IMR-90 (cell line): Measurements from ENCODE around the gene MYH11. TPM values are rescaled to one million over a fixed set of nuclear protein-coding genes. Genes with fewer than 3 reads are reported as not detected.

Source experiments
- ATAC-seq: fragments of 200-7000 bp; cut with Tn5 transposase; 2 replicates; pipeline ENCODE4 v1.9.1; 2020; ENCODE audit warnings: low read depth, mild to moderate bottlenecking, moderate library complexity
- BruUV-seq: library from RNA; stranded (reverse); fragments of 400-500 nt; replicated peaks from 2 replicates; lab custom pipeline; 2021; lab: Mats Ljungman, UMichigan
- CTCF ChIA-PET: fragments of 300-600 bp; formaldehyde crosslinking; extraction: SDS; loops from one replicate; lab custom pipeline; 2021; ENCODE audit warnings: antibody characterized with exemption; lab: Yijun Ruan, JAX
- POLR2A ChIA-PET: fragments of 300-600 bp; sonication (Branson Sonifier 250); formaldehyde crosslinking; loops from one replicate; lab custom pipeline; 2022; ENCODE audit warnings: antibody characterized with exemption; ENCODE audit not compliant: unreplicated experiment; lab: Charles Lee
- DNase-seq: peaks from one replicate; pipeline ENCODE4 v3.0.0; 2013
- H2AFZ ChIP-seq: replicated peaks from 2 replicates; pipeline ENCODE3; 2013; ENCODE audit warnings: low read length, mild to moderate bottlenecking; ENCODE audit not compliant: poor library complexity
- H2AK5ac ChIP-seq: 2 replicates; pipeline ENCODE4 v1.6.1; 2013; ENCODE audit warnings: low read depth, low read length, inconsistent platforms
- H2AK9ac ChIP-seq: replicated peaks from 2 replicates; pipeline ENCODE3; 2013; ENCODE audit warnings: mild to moderate bottlenecking, low read depth, low read length, moderate library complexity; ENCODE audit not compliant: poor library complexity
- H2BK120ac ChIP-seq: 2 replicates; pipeline ENCODE4 v1.6.1; 2013; ENCODE audit warnings: low read depth, low read length, inconsistent platforms
- H2BK15ac ChIP-seq: 3 replicates; pipeline ENCODE4 v1.6.1; 2013; ENCODE audit warnings: low read depth, low read length, inconsistent platforms
- H2BK20ac ChIP-seq: 2 replicates; pipeline ENCODE4 v1.6.1; 2013; ENCODE audit warnings: low read depth, mild to moderate bottlenecking, inconsistent platforms, low read length, moderate library complexity
- H2BK5ac ChIP-seq: 2 replicates; pipeline ENCODE4 v1.6.1; 2013; ENCODE audit warnings: mild to moderate bottlenecking, low read depth, low read length, inconsistent platforms; ENCODE audit not compliant: poor library complexity, severe bottlenecking
- H3K14ac ChIP-seq: replicated peaks from 2 replicates; pipeline ENCODE4 v1.6.1; 2013; ENCODE audit warnings: low read depth, low read length, inconsistent platforms
- H3K18ac ChIP-seq: 2 replicates; pipeline ENCODE4 v1.6.1; 2013; ENCODE audit warnings: low read depth, low read length, control low read depth
- H3K23ac ChIP-seq: 2 replicates; pipeline ENCODE4 v1.6.1; 2013; ENCODE audit warnings: low read depth, low read length, inconsistent platforms
- H3K27ac ChIP-seq: 2 replicates; pipeline ENCODE4 v1.5.1; 2013; ENCODE audit warnings: mild to moderate bottlenecking, control low read depth, low read length; ENCODE audit not compliant: insufficient read depth
- H3K27me3 ChIP-seq: 2 replicates; pipeline ENCODE4 v1.6.1; 2013; ENCODE audit warnings: low read length; ENCODE audit not compliant: control insufficient read depth, insufficient read depth
- H3K36me3 ChIP-seq: 2 replicates; pipeline ENCODE4 v1.6.1; 2013; ENCODE audit warnings: low read length, mixed read lengths; ENCODE audit not compliant: control insufficient read depth, insufficient read depth
- H3K4ac ChIP-seq: 2 replicates; pipeline ENCODE4 v1.6.1; 2013; ENCODE audit warnings: low read depth, low read length, inconsistent platforms
- H3K4me1 ChIP-seq: 2 replicates; pipeline ENCODE4 v1.6.1; 2013; ENCODE audit warnings: low read length, mixed read lengths; ENCODE audit not compliant: control insufficient read depth, insufficient read depth
- H3K4me2 ChIP-seq: 2 replicates; pipeline ENCODE4 v1.6.1; 2013; ENCODE audit warnings: low read depth, mild to moderate bottlenecking, control low read depth, low read length, moderate library complexity
- H3K4me3 ChIP-seq: 2 replicates; pipeline ENCODE4 v1.5.1; 2013; ENCODE audit warnings: low read depth, mild to moderate bottlenecking, control low read depth, low read length, moderate library complexity; ENCODE audit not compliant: insufficient read depth
- H3K56ac ChIP-seq: 2 replicates; pipeline ENCODE4 v1.6.1; 2013; ENCODE audit warnings: low read length, inconsistent platforms; ENCODE audit not compliant: insufficient read depth; ENCODE audit errors: extremely low read depth
- H3K79me1 ChIP-seq, 2 experiments: 2 replicates each; pipeline ENCODE4 v1.6.1; 2013; ENCODE audit warnings: low read length in 2 of 2, inconsistent platforms in 1 of 2, low read depth in 1 of 2
- H3K9ac ChIP-seq: 2 replicates; pipeline ENCODE4 v1.6.1; 2013; ENCODE audit warnings: low read depth, low read length, control low read depth
- H3K9me1 ChIP-seq: 2 replicates; pipeline ENCODE4 v1.6.1; 2013; ENCODE audit warnings: low read length, inconsistent platforms; ENCODE audit not compliant: insufficient read depth
- H3K9me3 ChIP-seq: 2 replicates; pipeline ENCODE4 v1.6.1; 2013; ENCODE audit warnings: low read length; ENCODE audit not compliant: control insufficient read depth, insufficient read depth
- H4K20me1 ChIP-seq: 2 replicates; pipeline ENCODE4 v1.6.1; 2013; ENCODE audit warnings: low read length, inconsistent platforms; ENCODE audit not compliant: insufficient read depth
- H4K5ac ChIP-seq: 2 replicates; pipeline ENCODE4 v1.6.1; 2013; ENCODE audit warnings: mild to moderate bottlenecking, low read depth, low read length, control low read depth
- H4K8ac ChIP-seq, 2 experiments: 2 replicates each; pipeline ENCODE4 v1.6.1; 2013; ENCODE audit warnings: low read depth in 2 of 2, low read length in 2 of 2, control low read depth in 1 of 2, inconsistent platforms in 1 of 2
- H4K91ac ChIP-seq: 2 replicates; pipeline ENCODE4 v1.6.1; 2013; ENCODE audit warnings: low read depth, low read length, inconsistent platforms; ENCODE audit not compliant: insufficient read depth
- BHLHE40 ChIP-seq: fragments of 150-350 bp; IDR thresholded peaks from 2 replicates; pipeline ENCODE4 v1.6.1; 2016; ENCODE audit warnings: mild to moderate bottlenecking, low read depth, low read length
- NFE2L2 ChIP-seq: fragments of 150-350 bp; IDR thresholded peaks from 2 replicates; pipeline ENCODE4 v1.6.1; 2016; ENCODE audit warnings: low read depth, mild to moderate bottlenecking, low read length
- WGBS, 2 experiments: methylation state at CpG; one replicate each; pipeline versions ENCODE4 v1.1.5 to v1.1.7; 2013; ENCODE audit warnings: missing lambda C conversion rate in 2 of 2; ENCODE audit not compliant: insufficient read length in 1 of 2; ENCODE audit errors: extremely low coverage in 2 of 2; 5-methylcytosine and 5-hydroxymethylcytosine counted together
- dilution Hi-C: fragments of 300-500 bp; cut with HindIII; formaldehyde crosslinking; loops from one replicate; pipeline ENCODE4 v1.14.3; 2018; ENCODE audit warnings: low sequenced_read_pairs; ENCODE audit not compliant: unreplicated experiment
- in situ Hi-C: fragments of 300-500 bp; cut with MboI; formaldehyde crosslinking; loops from 3 replicates; pipeline ENCODE4 v1.14.3; 2019; ENCODE audit warnings: low sequenced_read_pairs, inconsistent platforms, mixed read lengths
- intact Hi-C: fragments of 100-400 bp; cut with micrococcal nuclease; formaldehyde crosslinking; loops from 2 replicates; pipeline ENCODE4 v1.10.0; 2022
- polyA plus RNA-seq, 3 experiments: library from polyadenylated mRNA; depleted of rRNA; stranded (reverse); fragments of >200 nt; gene quantifications; 2 replicates each; pipeline ENCODE4 v1.2.3, GENCODE V29; 2012; ENCODE audit warnings: low replicate concordance in 1 of 3
- total RNA-seq: library from RNA; depleted of rRNA; stranded (reverse); fragments of >200 nt; gene quantifications from 2 replicates; pipeline ENCODE4 v1.2.3, GENCODE V29; 2012
- TF ChIP-seq, protein P1 (sequence below): conservative IDR thresholded peaks from 2 replicates; pipeline ENCODE4 v1.5.1; 2012; ENCODE audit warnings: mild to moderate bottlenecking, low read depth, low read length, improper control_type of control experiment
- TF ChIP-seq, protein P2 (sequence below): fragments of 150-350 bp; IDR thresholded peaks from 2 replicates; pipeline ENCODE4 v1.6.1; 2016; ENCODE audit warnings: low read depth, mild to moderate bottlenecking, low read length, moderate library complexity, borderline replicate concordance

Gene MYH11
- total and polyA plus RNA-seq, 2 of the 4 experiments (the other 2 are of a cell fraction), result under 0.01 to 0.12 TPM

DNA sequence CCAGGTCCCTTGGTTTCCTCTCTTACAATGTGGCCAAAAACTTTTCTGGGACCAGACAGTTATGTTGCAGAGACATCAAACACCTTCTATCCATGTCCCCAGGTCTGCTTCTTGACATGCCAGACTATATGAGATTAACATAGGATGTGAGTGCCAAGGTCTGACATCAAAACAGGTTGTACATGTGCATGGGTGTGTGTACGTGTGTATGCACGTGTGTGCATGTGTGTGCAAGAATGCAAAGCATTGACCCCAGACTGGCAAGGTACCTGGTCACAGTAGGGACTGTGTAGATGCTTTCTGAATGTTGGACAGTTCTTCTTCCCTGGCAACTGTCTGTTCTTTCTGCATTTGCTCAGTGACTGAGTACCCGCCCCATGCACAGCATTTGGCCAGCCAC is 121.2 kb downstream of the MYH11 start:
- Histone ChIP-seq H3K27ac (no peak overlapping the region), H4K8ac (no peak overlapping the region), H3K18ac (no peak overlapping the region), H3K9me3 (no peaks in the 10 kb centered on the region; the same call in 1 of the 2 replicates), H3K14ac (no peak overlapping the region), H2BK120ac (no peak overlapping the region), H2AFZ (no peak overlapping the region), H3K9me1 (peaks cover 6% of the 10 kb centered on the region; the same call in 1 of the 2 replicates), H3K27me3 (no peaks in the 10 kb centered on the region), H4K5ac (no peak overlapping the region), H2AK9ac (no peak overlapping the region), H4K20me1 (no peaks in the 10 kb centered on the region), H3K4me3 (no peak overlapping the region), H3K56ac (no peak overlapping the region), H2BK20ac (no peak overlapping the region), H3K4me2 (no peak overlapping the region), H4K91ac (no peak overlapping the region), H2AK5ac (no peak overlapping the region), H3K4me1 (peaks cover 4% of the 10 kb centered on the region; the same call in 1 of the 2 replicates), H3K23ac (no peak overlapping the region), H3K9ac (no peak overlapping the region), H3K79me1 (no peaks in the 10 kb centered on the region; a peak in 1 of 4 replicates), H2BK15ac (no peak overlapping the region), H3K4ac (no peak overlapping the region), H2BK5ac (no peak overlapping the region), H3K36me3 (no peaks in the 10 kb centered on the region)
- no peak for DNase-seq
- POLR2A ChIA-PET, result no interaction called here
- WGBS, 2 experiments, result 100% methylated on average over 3 of the region's 3 CpGs; no CpG with 5 or more reads in 1 of the 2 experiments
- in situ Hi-C loops (no loop called here), intact Hi-C loops (no loop called here), dilution Hi-C loops (no loop called here)
- CTCF ChIA-PET, result no interaction called here
- BruUV-seq, result no TSS peak
- no peak for ATAC-seq
- TF ChIP-seq, protein P1, sequence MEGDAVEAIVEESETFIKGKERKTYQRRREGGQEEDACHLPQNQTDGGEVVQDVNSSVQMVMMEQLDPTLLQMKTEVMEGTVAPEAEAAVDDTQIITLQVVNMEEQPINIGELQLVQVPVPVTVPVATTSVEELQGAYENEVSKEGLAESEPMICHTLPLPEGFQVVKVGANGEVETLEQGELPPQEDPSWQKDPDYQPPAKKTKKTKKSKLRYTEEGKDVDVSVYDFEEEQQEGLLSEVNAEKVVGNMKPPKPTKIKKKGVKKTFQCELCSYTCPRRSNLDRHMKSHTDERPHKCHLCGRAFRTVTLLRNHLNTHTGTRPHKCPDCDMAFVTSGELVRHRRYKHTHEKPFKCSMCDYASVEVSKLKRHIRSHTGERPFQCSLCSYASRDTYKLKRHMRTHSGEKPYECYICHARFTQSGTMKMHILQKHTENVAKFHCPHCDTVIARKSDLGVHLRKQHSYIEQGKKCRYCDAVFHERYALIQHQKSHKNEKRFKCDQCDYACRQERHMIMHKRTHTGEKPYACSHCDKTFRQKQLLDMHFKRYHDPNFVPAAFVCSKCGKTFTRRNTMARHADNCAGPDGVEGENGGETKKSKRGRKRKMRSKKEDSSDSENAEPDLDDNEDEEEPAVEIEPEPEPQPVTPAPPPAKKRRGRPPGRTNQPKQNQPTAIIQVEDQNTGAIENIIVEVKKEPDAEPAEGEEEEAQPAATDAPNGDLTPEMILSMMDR, result no peak
- TF ChIP-seq BHLHE40 (no peak), NFE2L2 (no peak)
- TF ChIP-seq, protein P2, sequence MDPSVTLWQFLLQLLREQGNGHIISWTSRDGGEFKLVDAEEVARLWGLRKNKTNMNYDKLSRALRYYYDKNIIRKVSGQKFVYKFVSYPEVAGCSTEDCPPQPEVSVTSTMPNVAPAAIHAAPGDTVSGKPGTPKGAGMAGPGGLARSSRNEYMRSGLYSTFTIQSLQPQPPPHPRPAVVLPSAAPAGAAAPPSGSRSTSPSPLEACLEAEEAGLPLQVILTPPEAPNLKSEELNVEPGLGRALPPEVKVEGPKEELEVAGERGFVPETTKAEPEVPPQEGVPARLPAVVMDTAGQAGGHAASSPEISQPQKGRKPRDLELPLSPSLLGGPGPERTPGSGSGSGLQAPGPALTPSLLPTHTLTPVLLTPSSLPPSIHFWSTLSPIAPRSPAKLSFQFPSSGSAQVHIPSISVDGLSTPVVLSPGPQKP, result no peak
